ENCODE measurements around the gene CAPN10.

- TF ChIP-seq CTCF (IDR thresholded peaks at IDR 0.05) = no peak
- TF ChIP-seq POLR2A (IDR thresholded peaks at IDR 0.05) = no peak
These were observed 2.0 kb upstream of the CAPN10 start for GRCh38 chr2:240584486-240585031.

All from uterus (tissue), 2 donors.